ENCODE data around the gene CITED2.
"Not testable (repeated sequence)": the region's sequence is repeated elsewhere in the genome, so short reads cannot be mapped to it uniquely, and the experiment has no call there.

The CITED2 gene

DNA sequence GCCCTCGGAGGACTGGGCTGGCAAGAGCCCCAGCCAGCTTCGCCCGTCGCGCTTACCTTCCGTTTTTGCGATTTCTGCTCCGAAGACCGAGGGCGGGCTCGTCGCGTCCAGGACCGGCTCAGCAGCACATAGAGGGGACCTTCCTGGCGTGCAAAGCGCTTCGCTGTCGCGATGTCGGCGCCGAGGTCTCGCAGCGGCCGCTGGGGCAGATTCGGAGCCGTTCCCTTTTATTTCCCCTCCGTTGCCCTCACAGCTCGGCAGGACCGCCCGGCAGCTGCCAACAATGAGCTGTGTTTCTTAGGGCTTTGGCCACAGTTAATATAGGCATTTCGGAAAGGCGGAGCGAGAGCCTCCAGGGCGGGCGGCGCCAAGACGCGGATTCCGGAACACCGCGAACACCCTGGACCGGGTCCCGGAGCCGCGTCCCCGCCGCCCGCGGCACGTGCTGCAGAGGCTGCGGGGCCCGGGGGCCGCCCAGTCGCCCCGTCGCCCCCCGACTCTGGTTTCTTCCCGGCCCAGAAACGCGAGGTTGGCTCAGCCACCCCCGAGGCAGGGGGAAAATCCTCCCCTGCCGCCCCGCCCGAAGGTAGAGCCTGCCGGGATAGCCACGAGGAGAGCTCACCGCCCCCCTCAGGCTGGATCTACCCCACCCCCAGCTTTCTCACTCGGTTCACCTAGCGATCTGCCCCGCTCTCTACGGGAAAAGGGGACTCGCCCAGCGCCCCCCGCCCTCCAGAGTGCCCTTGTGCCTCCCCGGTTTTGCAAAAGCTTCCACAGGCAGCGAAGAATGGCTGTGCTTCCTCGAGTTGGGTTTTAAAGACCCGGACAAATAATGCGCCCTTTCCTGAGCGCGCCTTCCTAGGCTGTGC, at the start of gene CITED2:
CITED2 (minus strand) TSS at position 292 of the 869 bp plus-strand sequence. CDS start 704 bp downstream, outside the sequence.
- DNase-seq (ENCODE audit: low read depth): peak; percentile 95

- no peak for DNase-seq (ENCODE audit: low read depth)
Measured at GRCh38 chr6:139423037-139423703, 48.7 kb upstream of the CITED2 start.

- DNase-seq (ENCODE audit: low read depth): no peak
Measured at GRCh38 chr6:139422105-139423036, 47.9 kb upstream of the CITED2 start.

DNA sequence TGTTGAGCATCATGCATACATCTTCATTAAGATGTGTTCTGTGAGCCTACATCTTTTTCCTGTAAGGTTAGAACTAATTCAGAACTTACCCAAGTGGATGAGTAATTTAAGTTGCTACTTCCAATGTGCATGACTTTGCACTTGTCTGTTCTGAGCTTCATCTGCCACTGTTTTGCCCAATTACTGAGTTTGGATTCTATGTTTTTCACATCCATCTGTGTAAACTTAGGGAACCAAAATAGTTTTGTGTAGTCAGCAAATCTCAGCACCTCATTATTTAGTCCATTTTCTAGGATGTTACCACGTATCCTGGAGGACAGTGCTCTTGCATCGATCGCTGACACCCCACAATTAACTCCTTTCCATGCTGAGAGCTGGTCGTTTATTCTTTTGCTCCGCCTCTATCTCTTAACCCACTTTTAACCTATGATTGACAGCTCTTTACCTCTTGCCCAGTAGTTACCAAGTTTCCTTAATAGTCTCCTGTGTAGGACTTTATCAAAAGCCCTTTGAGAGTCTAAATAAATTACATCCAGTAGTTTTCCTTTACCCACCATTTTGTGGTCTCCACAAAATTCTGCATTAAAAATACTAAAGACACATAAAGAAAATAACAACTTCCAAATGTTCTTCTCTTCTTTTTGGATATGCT, 44.2 kb upstream of the CITED2 start:
- no peak for DNase-seq (ENCODE audit: low read depth)

- DNase-seq (ENCODE audit: low read depth): no peak
Measured at GRCh38 chr6:139416146-139416545, 41.7 kb upstream of the CITED2 start.

GRCh38 chr6:139415365-139415764, 40.9 kb upstream of the CITED2 start:
- no peak for DNase-seq (ENCODE audit: low read depth)

GRCh38 chr6:139412103-139412502, 37.7 kb upstream of the CITED2 start:
- DNase-seq (ENCODE audit: low read depth): not testable (repeated sequence)

GRCh38 chr6:139409026-139409425, 34.6 kb upstream of the CITED2 start:
- peak; percentile 49 for DNase-seq (ENCODE audit: low read depth)

GRCh38 chr6:139407718-139408222, 33.3 kb upstream of the CITED2 start:
- DNase-seq (ENCODE audit: low read depth): peak; percentile 86

- DNase-seq (ENCODE audit: low read depth): no peak
Measured at GRCh38 chr6:139406577-139407343, 32.3 kb upstream of the CITED2 start.

GRCh38 chr6:139402876-139403386, 28.5 kb upstream of the CITED2 start:
- peak; percentile 90 for DNase-seq (ENCODE audit: low read depth)

DNA sequence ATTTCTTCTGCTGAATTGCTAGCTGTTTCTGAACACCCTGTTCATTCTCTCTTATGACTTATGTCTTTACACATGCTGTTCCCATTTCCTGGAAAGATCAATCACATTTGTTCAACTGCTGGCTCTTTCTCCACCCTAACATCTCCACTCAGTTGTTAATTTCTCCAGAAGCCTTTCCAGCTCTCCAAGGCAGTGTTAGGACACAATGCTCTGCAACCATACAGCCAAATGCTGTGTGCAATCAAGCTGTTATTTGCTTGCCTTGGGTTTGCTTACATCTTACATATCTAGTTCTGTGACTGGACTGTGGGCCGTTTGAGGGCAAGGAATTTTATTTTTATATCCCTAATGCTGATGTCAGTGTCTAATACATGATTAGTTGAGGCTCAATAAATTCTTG, 24.2 kb upstream of the CITED2 start:
- DNase-seq (ENCODE audit: low read depth): no peak

- no peak for DNase-seq (ENCODE audit: low read depth)
Measured at GRCh38 chr6:139395891-139396301, 21.4 kb upstream of the CITED2 start.

- DNase-seq (ENCODE audit: low read depth): no peak
Measured at GRCh38 chr6:139395371-139395770, 20.9 kb upstream of the CITED2 start.

DNA sequence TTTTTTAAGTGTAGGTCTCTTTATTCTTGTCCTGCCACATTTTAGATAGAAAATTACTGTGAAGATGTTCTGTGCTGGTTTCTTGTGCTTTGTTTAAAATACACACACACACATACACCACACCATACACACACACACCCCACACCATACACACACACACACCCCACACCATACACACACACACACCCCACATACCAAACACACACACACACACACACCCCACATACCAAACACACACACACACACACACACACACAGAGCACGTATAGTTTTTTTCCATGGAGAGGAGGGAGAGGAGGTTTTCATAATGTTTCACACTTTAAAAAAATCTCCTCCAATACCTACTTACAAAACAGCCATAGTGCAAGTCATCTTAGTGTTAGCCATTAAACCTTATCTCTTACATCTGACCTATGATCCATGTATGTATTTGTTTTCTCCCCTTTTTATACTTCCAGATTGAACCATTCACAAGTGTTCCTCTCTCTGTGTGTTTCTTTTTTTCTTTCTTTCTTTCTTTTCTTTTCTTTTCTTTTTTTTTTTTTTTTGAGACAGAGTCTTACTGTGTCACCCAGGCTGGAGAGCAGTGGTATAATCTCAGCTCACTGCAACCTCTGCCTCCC, 19.7 kb upstream of the CITED2 start:
- DNase-seq (ENCODE audit: low read depth): no peak

- DNase-seq (ENCODE audit: low read depth): no peak
Measured at GRCh38 chr6:139392794-139393193, 18.3 kb upstream of the CITED2 start.

GRCh38 chr6:139391709-139392108, 17.3 kb upstream of the CITED2 start:
- DNase-seq (ENCODE audit: low read depth): no peak

GRCh38 chr6:139390447-139390846, 16.0 kb upstream of the CITED2 start:
- DNase-seq (ENCODE audit: low read depth): no peak

- no peak for DNase-seq (ENCODE audit: low read depth)
Measured at GRCh38 chr6:139388384-139388783, 13.9 kb upstream of the CITED2 start.

GRCh38 chr6:139386404-139386803, 12.0 kb upstream of the CITED2 start:
- no peak for DNase-seq (ENCODE audit: low read depth)
